ENCODE measurements around the gene SH3PXD2B.

DNA sequence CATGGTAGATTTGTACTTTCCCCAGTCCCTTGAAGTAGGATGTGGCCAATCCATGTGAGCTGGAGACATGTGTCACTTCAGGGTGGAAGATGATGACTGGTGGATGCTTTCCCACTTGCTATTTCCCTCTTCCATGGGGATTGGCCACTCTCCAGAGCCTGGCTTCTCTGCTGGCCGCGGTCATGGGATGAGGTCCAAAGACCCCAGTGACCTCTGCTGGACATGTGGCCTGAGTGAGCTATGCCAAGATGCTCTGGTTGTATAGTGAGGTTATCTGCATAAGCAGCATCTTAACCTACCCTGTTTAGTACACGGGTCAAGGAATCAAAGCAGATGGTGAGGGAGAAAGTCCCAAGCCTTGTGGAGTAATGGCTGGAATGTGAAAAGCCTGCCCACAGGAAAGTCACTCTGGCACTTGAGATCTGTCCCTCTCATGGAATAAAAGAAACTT lies 47.1 kb downstream of the SH3PXD2B start:
- TF ChIP-seq, protein P1, sequence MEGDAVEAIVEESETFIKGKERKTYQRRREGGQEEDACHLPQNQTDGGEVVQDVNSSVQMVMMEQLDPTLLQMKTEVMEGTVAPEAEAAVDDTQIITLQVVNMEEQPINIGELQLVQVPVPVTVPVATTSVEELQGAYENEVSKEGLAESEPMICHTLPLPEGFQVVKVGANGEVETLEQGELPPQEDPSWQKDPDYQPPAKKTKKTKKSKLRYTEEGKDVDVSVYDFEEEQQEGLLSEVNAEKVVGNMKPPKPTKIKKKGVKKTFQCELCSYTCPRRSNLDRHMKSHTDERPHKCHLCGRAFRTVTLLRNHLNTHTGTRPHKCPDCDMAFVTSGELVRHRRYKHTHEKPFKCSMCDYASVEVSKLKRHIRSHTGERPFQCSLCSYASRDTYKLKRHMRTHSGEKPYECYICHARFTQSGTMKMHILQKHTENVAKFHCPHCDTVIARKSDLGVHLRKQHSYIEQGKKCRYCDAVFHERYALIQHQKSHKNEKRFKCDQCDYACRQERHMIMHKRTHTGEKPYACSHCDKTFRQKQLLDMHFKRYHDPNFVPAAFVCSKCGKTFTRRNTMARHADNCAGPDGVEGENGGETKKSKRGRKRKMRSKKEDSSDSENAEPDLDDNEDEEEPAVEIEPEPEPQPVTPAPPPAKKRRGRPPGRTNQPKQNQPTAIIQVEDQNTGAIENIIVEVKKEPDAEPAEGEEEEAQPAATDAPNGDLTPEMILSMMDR (IDR thresholded peaks at IDR 0.05): no peak
- TF ChIP-seq POLR2AphosphoS5 (IDR thresholded peaks at IDR 0.05) (no peak), POLR2A (IDR thresholded peaks at IDR 0.05) (no peak)

Data from stomach (tissue), 4 donors.